ENCODE results near the gene NTRK2.

- TF ChIP-seq SIN3A (IDR thresholded peaks at IDR 0.05; ENCODE audit: borderline replicate concordance, insufficient read depth, low read length) (no peak), REST (IDR thresholded peaks at IDR 0.05; ENCODE audit: insufficient read depth in 1 of 2, low read depth in 2 of 2, low read length in 2 of 2) (no peak)
Measured at GRCh38 chr9:85024374-85024773, 354.8 kb downstream of the NTRK2 start.

All from PFSK-1 (cell line).